Measurements from ENCODE around the gene SCUBE3. TPM values are rescaled to one million over a fixed set of nuclear protein-coding genes. Genes with fewer than 3 reads are reported as not detected.

SCUBE3 gene
- polyA plus RNA-seq, 3 donors = 0.01 to 0.25 (median 0.11) TPM

GRCh38 chr6:35282472-35282871 lies 68.7 kb downstream of the SCUBE3 start:
- 76 to 79% (median 78%) methylated on average over 2 of the region's 2 CpGs for WGBS, 3 donors

GRCh38 chr6:35283361-35283760 lies 69.6 kb downstream of the SCUBE3 start:
- 64 to 90% (median 89%) methylated on average over 2 of the region's 2 CpGs for WGBS, 3 donors

More at GRCh38 chr6:35282472-35282871, 68.7 kb downstream of the SCUBE3 start:
- no peak overlapping the region for H3K27ac ChIP-seq (ENCODE audit: low read depth, low read length)

GRCh38 chr6:35287671-35288396 lies 74.1 kb downstream of the SCUBE3 start:
- WGBS, 3 donors = 91 to 94% (median 92%) methylated on average over 12 of the region's 12 CpGs
- no peak overlapping the region for H3K27ac ChIP-seq (ENCODE audit: low read depth, low read length)

More at GRCh38 chr6:35283361-35283760, 69.6 kb downstream of the SCUBE3 start:
- H3K27ac ChIP-seq (ENCODE audit: low read depth, low read length) = no peak overlapping the region

- H3K27ac ChIP-seq (ENCODE audit: low read depth, low read length) = no peak overlapping the region
- WGBS, 3 donors = 74 to 75% (median 75%) methylated on average over 4 of the region's 4 CpGs
Observed at GRCh38 chr6:35288834-35289233, 75.1 kb downstream of the SCUBE3 start.

GRCh38 chr6:35291491-35291890 lies 77.7 kb downstream of the SCUBE3 start:
- 95 to 99% (median 98%) methylated on average over 13 of the region's 13 CpGs for WGBS, 3 donors
- no peak overlapping the region for H3K27ac ChIP-seq (ENCODE audit: low read depth, low read length)

GRCh38 chr6:35292494-35292893 lies 78.7 kb downstream of the SCUBE3 start:
- 76 to 78% (median 77%) methylated on average over 15 of the region's 15 CpGs for WGBS, 3 donors
- no peak overlapping the region for H3K27ac ChIP-seq (ENCODE audit: low read depth, low read length)

- H3K27ac ChIP-seq (ENCODE audit: low read depth, low read length) = no peak overlapping the region
- WGBS, 3 donors = 93 to 95% (median 94%) methylated on average over 9 of the region's 9 CpGs
Observed at GRCh38 chr6:35293681-35294080, 79.9 kb downstream of the SCUBE3 start.

GRCh38 chr6:35294308-35294945 lies 80.7 kb downstream of the SCUBE3 start:
- H3K27ac ChIP-seq (ENCODE audit: low read depth, low read length) = no peak overlapping the region
- 56 to 60% (median 58%) methylated on average over 10 of the region's 10 CpGs for WGBS, 3 donors

- H3K27ac ChIP-seq (ENCODE audit: low read depth, low read length) = no peak overlapping the region
- 92 to 99% (median 93%) methylated on average over 2 of the region's 2 CpGs for WGBS, 3 donors
Observed at GRCh38 chr6:35295036-35295435, 81.3 kb downstream of the SCUBE3 start.

- 32 to 63% (median 60%) methylated on average over 3 of the region's 3 CpGs for WGBS, 3 donors
- H3K27ac ChIP-seq (ENCODE audit: low read depth, low read length) = no peak overlapping the region
Observed at GRCh38 chr6:35295521-35296315, 82.0 kb downstream of the SCUBE3 start.

GRCh38 chr6:35296931-35297600 lies 83.3 kb downstream of the SCUBE3 start:
- H3K27ac ChIP-seq (ENCODE audit: low read depth, low read length) = no peak overlapping the region
- WGBS, 3 donors = 38 to 48% (median 42%) methylated on average over 6 of the region's 6 CpGs

GRCh38 chr6:35297601-35298481 lies 84.1 kb downstream of the SCUBE3 start, which contains the start of gene DEF6:
Gene DEF6 (plus strand): TSS chr6:35297818. CDS start chr6:35297857, 39 bp downstream.
- 14 to 15% (median 14%) methylated on average over 35 of the region's 35 CpGs for WGBS, 3 donors
- H3K27ac ChIP-seq (ENCODE audit: low read depth, low read length) = no peak within 1 kb of the TSS

GRCh38 chr6:35298625-35299140 lies 84.9 kb downstream of the SCUBE3 start:
- WGBS, 3 donors = 59 to 80% (median 64%) methylated on average over 6 of the region's 6 CpGs
- no peak overlapping the region for H3K27ac ChIP-seq (ENCODE audit: low read depth, low read length)

- WGBS, 3 donors = 56 to 84% (median 61%) methylated on average over 4 of the region's 4 CpGs
- no peak overlapping the region for H3K27ac ChIP-seq (ENCODE audit: low read depth, low read length)
Observed at GRCh38 chr6:35299674-35300073, 85.9 kb downstream of the SCUBE3 start.

GRCh38 chr6:35300848-35301247 lies 87.1 kb downstream of the SCUBE3 start:
- no peak overlapping the region for H3K27ac ChIP-seq (ENCODE audit: low read depth, low read length)
